ENCODE results near the gene C15orf61. TPM values are rescaled to one million over a fixed set of nuclear protein-coding genes. Genes with fewer than 3 reads are reported as not detected.

C15orf61 gene
- total and polyA plus RNA-seq, 2 of the 13 experiments (the other 11 are each of a cell fraction or from before 2014, with no cell fraction given), result 2.1 to 6.6 TPM

GRCh38 chr15:67558502-67558901 lies 37.6 kb downstream of the C15orf61 start (continued):
- no peak for TF ChIP-seq TRAFD1 (CRISPR knock-in tag; IDR thresholded peaks at IDR 0.05; ENCODE audit: borderline replicate concordance)

- H3K4me1 ChIP-seq (ENCODE audit: insufficient read depth, low read length), result no peaks in the 10 kb centered on the region
- TF ChIP-seq RNF2 (conservative IDR thresholded peaks at IDR 0.05; ENCODE audit: low read depth) (no peak), ZNF678 (CRISPR knock-in tag; IDR thresholded peaks at IDR 0.05) (no peak), RCOR2 (CRISPR knock-in tag; IDR thresholded peaks at IDR 0.05) (no peak), FOXP1 (IDR thresholded peaks at IDR 0.05) (no peak), FOXP1 (CRISPR knock-in tag; IDR thresholded peaks at IDR 0.05) (0 out of 2 replicates have a peak, but pooled peaks have one; percentile 11), FOXA1 (IDR thresholded peaks at IDR 0.05) (no peak), FOXA1 (CRISPR knock-in tag; IDR thresholded peaks at IDR 0.05) (0 out of 2 replicates have a peak, but pooled peaks have one; percentile 8), DZIP1 (CRISPR knock-in tag; IDR thresholded peaks at IDR 0.05) (no peak), ZNF317 (CRISPR knock-in tag; IDR thresholded peaks at IDR 0.05) (peak; percentile 80; the same call in 1 of the 2 replicates), ZNF337 (CRISPR knock-in tag; IDR thresholded peaks at IDR 0.05; ENCODE audit: borderline replicate concordance, low read depth) (no peak), NR1H2 (CRISPR knock-in tag; IDR thresholded peaks at IDR 0.05; ENCODE audit: borderline replicate concordance, low read depth) (no peak)
- CTCF ChIA-PET (ENCODE audit: low intra/inter-chr PET ratio, low total read pairs), result no interaction called here
Measured at GRCh38 chr15:67559158-67559557, 38.2 kb downstream of the C15orf61 start.

More at GRCh38 chr15:67559158-67559557, 38.2 kb downstream of the C15orf61 start:
- H2AFZ ChIP-seq (ENCODE audit: low read length), result no peak overlapping the region
- ATAC-seq (no peak), DNase-seq (ENCODE audit: low spot score) (no peak), FAIRE-seq (no peak)
- H4K20me1 ChIP-seq (ENCODE audit: insufficient read depth, low read length), result no peaks in the 10 kb centered on the region; the same call in 1 of the 2 replicates
- no peak overlapping the region for H3K4me3 ChIP-seq (replicated peaks in 1 of 3; ENCODE audit: insufficient read depth in 1 of 3, low read depth in 2 of 3, low read length in 3 of 3)
- 91% methylated on average over 1 of the region's 1 CpG for WGBS (ENCODE audit: low lambda C conversion rate)
- no peaks in the 10 kb centered on the region for H3K9me3 ChIP-seq (ENCODE audit: low read length)
- H3K79me2 ChIP-seq (ENCODE audit: insufficient read depth, low read length), result no peaks in the 10 kb centered on the region
- no peak overlapping the region for H3K9ac ChIP-seq (ENCODE audit: insufficient read depth, low read depth, low read length)
- in situ Hi-C loops (cut with HindIII; ENCODE audit: extremely low pct_ligation_motif_present, low pct_unique_long_range_greater_than_20kb) (no loop called here), intact Hi-C loops (cut with micrococcal nuclease; ENCODE audit: unreplicated experiment) (no loop called here)
- H3K4me2 ChIP-seq (ENCODE audit: low read depth, low read length), result no peak overlapping the region
- POLR2A ChIA-PET, result no interaction called here
- no peak overlapping the region for H3K27ac ChIP-seq (ENCODE audit: extremely low read length, insufficient read depth, low read length)
- no TSS peak for BruUV-seq (replicated peaks)
- H3K36me3 ChIP-seq (replicated peaks in 1 of 2; ENCODE audit: control insufficient read depth in 1 of 2, insufficient read depth in 2 of 2, low read length in 2 of 2), result peaks cover 2 to 4% of the 10 kb centered on the region in 2 experiments; a peak in 1 of 5 replicates
- no peaks in the 10 kb centered on the region for H3K27me3 ChIP-seq (ENCODE audit: control insufficient read depth in 1 of 2, insufficient read depth in 2 of 2, low read length in 2 of 2)
